Suprapubic skin (tissue), 4 donors: ENCODE measurements around the gene XKR8. TPM values are rescaled to one million over a fixed set of nuclear protein-coding genes. Genes with fewer than 3 reads are reported as not detected.

Source experiments
- DNase-seq, 2 donors: peaks; one replicate each; pipeline ENCODE4 v3.0.0-alpha.2; 2019; ENCODE audit warnings: low spot score in 2 of 2
- H3K27ac ChIP-seq: fragments of 200-600 bp; sonication (generic); one replicate; pipeline ENCODE4 v1.5.1; 2019
- H3K27me3 ChIP-seq: fragments of 200-600 bp; sonication (generic); one replicate; pipeline ENCODE4 v1.5.1; 2019
- H3K36me3 ChIP-seq: fragments of 200-600 bp; sonication (generic); one replicate; pipeline ENCODE4 v1.5.1; 2019
- H3K4me1 ChIP-seq: fragments of 200-600 bp; sonication (generic); one replicate; pipeline ENCODE4 v1.5.1; 2019
- H3K4me3 ChIP-seq: fragments of 200-600 bp; sonication (generic); one replicate; pipeline ENCODE4 v1.5.1; 2019; ENCODE audit warnings: mild to moderate bottlenecking
- H3K9me3 ChIP-seq: fragments of 200-600 bp; sonication (generic); one replicate; pipeline ENCODE4 v1.5.1; 2019
- EP300 ChIP-seq: sonication (generic); formaldehyde crosslinking; IDR thresholded peaks from one replicate; pipeline ENCODE4 v1.6.1; 2017; ENCODE audit warnings: antibody characterized with exemption
- POLR2A ChIP-seq, 2 donors: fragments of 450-650 bp; IDR thresholded peaks; one replicate each; pipeline ENCODE4 v1.6.1; 2017; ENCODE audit warnings: antibody characterized with exemption in 2 of 2, mild to moderate bottlenecking in 2 of 2, moderate library complexity in 2 of 2
- POLR2AphosphoS5 ChIP-seq, 3 donors: sonication (generic); formaldehyde crosslinking; IDR thresholded peaks; one replicate each; pipeline ENCODE4 v1.6.1; 2017; ENCODE audit warnings: antibody characterized with exemption in 3 of 3
- WGBS: methylation state at CpG from one replicate; pipeline ENCODE4 v1.1.5; 2018; 5-methylcytosine and 5-hydroxymethylcytosine counted together
- total RNA-seq, 4 donors: library from RNA; depleted of rRNA; stranded (reverse); fragments of >200 nt; gene quantifications; one replicate each; pipeline ENCODE4 v1.1.0, GENCODE V29; 2016
- TF ChIP-seq, protein P1 (sequence below), 2 donors: fragments of 200-600 bp in 1 of 2; fragments of 450-650 bp in 1 of 2; sonication (generic) in 1 of 2; IDR thresholded peaks; one replicate each; pipeline ENCODE4 v1.5.1; 2016 to 2019; ENCODE audit warnings: antibody characterized with exemption in 2 of 2, mild to moderate bottlenecking in 1 of 2, moderate library complexity in 1 of 2

The XKR8 gene
- total RNA-seq, 4 donors from 2014 or later, result 6.1 to 7.7 (median 6.3) TPM

DNA sequence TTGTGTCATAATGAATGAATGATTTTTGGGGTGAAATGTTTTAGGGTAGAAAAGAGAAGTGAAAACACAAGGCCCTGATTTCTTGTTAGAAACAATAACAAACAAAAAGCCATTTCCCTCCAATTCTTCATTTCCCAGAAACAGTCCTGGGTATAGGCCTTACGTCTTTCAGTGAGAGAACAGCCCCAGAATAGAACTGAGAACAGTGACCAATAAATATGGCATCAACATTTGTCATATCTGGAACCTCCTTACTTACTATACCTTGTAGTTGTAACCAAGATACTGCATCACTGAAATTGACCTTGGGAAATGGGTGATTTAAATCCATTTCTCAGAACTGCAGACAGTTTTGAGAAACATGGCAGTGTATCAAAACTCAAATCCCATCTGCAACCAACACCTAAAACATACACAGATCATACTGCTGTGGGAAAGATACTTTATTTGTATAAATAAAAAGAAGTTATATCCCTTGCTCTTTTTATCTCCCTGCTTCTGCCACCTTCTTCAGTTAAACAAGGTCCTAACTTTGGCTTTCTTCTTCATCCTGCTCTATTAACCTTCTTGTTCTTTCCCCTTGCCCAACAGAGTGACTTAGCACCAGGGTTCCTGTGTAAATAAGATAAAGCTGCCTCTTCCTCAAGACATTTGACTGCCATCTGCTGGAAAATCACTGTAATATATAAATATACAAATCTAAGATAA is 19.5 kb downstream of the XKR8 start:
- TF ChIP-seq, protein P1, sequence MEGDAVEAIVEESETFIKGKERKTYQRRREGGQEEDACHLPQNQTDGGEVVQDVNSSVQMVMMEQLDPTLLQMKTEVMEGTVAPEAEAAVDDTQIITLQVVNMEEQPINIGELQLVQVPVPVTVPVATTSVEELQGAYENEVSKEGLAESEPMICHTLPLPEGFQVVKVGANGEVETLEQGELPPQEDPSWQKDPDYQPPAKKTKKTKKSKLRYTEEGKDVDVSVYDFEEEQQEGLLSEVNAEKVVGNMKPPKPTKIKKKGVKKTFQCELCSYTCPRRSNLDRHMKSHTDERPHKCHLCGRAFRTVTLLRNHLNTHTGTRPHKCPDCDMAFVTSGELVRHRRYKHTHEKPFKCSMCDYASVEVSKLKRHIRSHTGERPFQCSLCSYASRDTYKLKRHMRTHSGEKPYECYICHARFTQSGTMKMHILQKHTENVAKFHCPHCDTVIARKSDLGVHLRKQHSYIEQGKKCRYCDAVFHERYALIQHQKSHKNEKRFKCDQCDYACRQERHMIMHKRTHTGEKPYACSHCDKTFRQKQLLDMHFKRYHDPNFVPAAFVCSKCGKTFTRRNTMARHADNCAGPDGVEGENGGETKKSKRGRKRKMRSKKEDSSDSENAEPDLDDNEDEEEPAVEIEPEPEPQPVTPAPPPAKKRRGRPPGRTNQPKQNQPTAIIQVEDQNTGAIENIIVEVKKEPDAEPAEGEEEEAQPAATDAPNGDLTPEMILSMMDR (IDR thresholded peaks at IDR 0.05), result peak; percentile 35 to 37
- TF ChIP-seq POLR2A (IDR thresholded peaks at IDR 0.05) (no peak), POLR2AphosphoS5 (IDR thresholded peaks at IDR 0.05) (no peak)
- Histone ChIP-seq H3K4me3 (no peak overlapping the region), H3K36me3 (peaks cover 27% of the 10 kb centered on the region), H3K27me3 (no peaks in the 10 kb centered on the region), H3K4me1 (no peaks in the 10 kb centered on the region), H3K9me3 (no peaks in the 10 kb centered on the region), H3K27ac (no peak overlapping the region)
- WGBS, result 81% methylated on average over 1 of the region's 1 CpG
- DNase-seq, result no peak

- TF ChIP-seq POLR2A (IDR thresholded peaks at IDR 0.05) (no peak), POLR2AphosphoS5 (IDR thresholded peaks at IDR 0.05) (no peak), EP300 (no peak)
- TF ChIP-seq, protein P1 (IDR thresholded peaks at IDR 0.05), result no peak
- 26% methylated on average over 2 of the region's 2 CpGs for WGBS
- no peak for DNase-seq
- no peak overlapping the region for H3K4me3 ChIP-seq
- H3K9me3 ChIP-seq, result no peaks in the 10 kb centered on the region
- no peaks in the 10 kb centered on the region for H3K27me3 ChIP-seq
- peaks cover 26% of the 10 kb centered on the region for H3K36me3 ChIP-seq
- H3K27ac ChIP-seq, result no peak overlapping the region
- H3K4me1 ChIP-seq, result no peaks in the 10 kb centered on the region
These were observed 20.1 kb downstream of the XKR8 start for GRCh38 chr1:27979859-27980201.

GRCh38 chr1:27980216-27980845 is 20.6 kb downstream of the XKR8 start:
- no peak for DNase-seq
- Histone ChIP-seq H3K27me3 (no peaks in the 10 kb centered on the region), H3K36me3 (peaks cover 29% of the 10 kb centered on the region), H3K4me1 (no peaks in the 10 kb centered on the region), H3K4me3 (no peak overlapping the region), H3K27ac (no peak overlapping the region), H3K9me3 (no peaks in the 10 kb centered on the region)
- 93% methylated on average over 1 of the region's 1 CpG for WGBS
- no peak for TF ChIP-seq EP300
- no peak for TF ChIP-seq POLR2A (IDR thresholded peaks at IDR 0.05)
- no peak for TF ChIP-seq POLR2AphosphoS5 (IDR thresholded peaks at IDR 0.05)
- TF ChIP-seq, protein P1 (IDR thresholded peaks at IDR 0.05), result no peak

- Histone ChIP-seq H3K36me3 (peaks cover 26% of the 10 kb centered on the region), H3K4me3 (no peak overlapping the region), H3K4me1 (no peaks in the 10 kb centered on the region), H3K9me3 (no peaks in the 10 kb centered on the region), H3K27ac (no peak overlapping the region), H3K27me3 (no peaks in the 10 kb centered on the region)
- WGBS, result 69% methylated on average over 3 of the region's 3 CpGs
- DNase-seq, result no peak
- TF ChIP-seq POLR2AphosphoS5 (IDR thresholded peaks at IDR 0.05) (no peak), POLR2A (IDR thresholded peaks at IDR 0.05) (no peak), EP300 (no peak)
- TF ChIP-seq, protein P1 (IDR thresholded peaks at IDR 0.05), result no peak
These were observed 21.4 kb downstream of the XKR8 start for GRCh38 chr1:27981145-27981544.

GRCh38 chr1:27990920-27991537 is 31.3 kb downstream of the XKR8 start:
- Histone ChIP-seq H3K27me3 (no peaks in the 10 kb centered on the region), H3K4me3 (no peak overlapping the region), H3K9me3 (no peaks in the 10 kb centered on the region), H3K27ac (no peak overlapping the region), H3K4me1 (no peaks in the 10 kb centered on the region), H3K36me3 (peaks cover 95% of the 10 kb centered on the region)
- no peak for TF ChIP-seq POLR2A (IDR thresholded peaks at IDR 0.05)
- TF ChIP-seq EP300, result no peak
- TF ChIP-seq, protein P1 (IDR thresholded peaks at IDR 0.05), result no peak
- TF ChIP-seq POLR2AphosphoS5 (IDR thresholded peaks at IDR 0.05), result no peak
- 94% methylated on average over 3 of the region's 3 CpGs for WGBS
- DNase-seq, result no peak
